Measurements from ENCODE around the gene CEACAM18. TPM values are rescaled to one million over a fixed set of nuclear protein-coding genes. Genes with fewer than 3 reads are reported as not detected.

CEACAM18 gene
- total and polyA plus RNA-seq, 2 of the 8 experiments (the other 6 are each of a cell fraction or from before 2014, with no cell fraction given), result not detected

DNA sequence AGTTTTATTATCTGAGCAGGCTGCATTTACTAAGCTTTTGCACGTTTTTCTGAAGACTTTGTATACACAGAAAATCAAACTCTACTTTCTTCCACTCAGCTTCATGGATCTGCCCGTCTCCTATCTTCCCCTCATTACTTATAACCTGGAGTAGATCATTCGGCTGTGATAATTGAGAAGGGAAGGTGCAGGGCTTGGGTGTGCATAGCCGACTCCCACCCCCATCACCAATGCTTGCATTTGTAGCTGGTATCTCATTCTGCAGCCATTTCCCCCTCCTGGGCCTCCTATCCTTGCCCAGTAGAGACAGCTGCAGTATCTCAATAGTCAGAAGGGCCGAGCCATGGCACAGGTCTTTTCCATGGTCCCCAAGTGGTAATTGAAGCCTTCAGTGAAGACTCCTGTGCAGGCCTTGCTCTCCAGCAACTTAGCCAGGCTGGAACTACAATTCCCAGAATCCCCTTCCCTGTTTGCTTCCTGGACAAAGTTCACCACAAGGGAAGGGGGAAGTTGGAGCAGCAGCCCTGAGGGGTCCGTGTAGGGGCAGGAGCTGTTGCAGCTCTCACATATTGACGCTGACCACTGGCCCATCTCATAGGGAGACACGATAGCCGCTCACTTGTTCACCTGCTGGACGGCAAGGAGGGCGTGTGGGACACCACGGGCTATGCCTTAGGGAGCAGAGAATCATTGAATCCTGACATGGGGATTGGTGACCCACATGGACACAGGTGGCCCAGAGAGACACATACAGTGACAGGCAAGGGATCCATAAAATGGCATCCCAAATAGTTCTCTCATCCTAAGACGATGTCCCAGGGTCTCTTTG is 18.0 kb upstream of the CEACAM18 start:
- H4K5ac ChIP-seq (ENCODE audit: insufficient read length, low read depth, low read length), result peak overlapping the region; percentile 34
- H3K79me2 ChIP-seq (ENCODE audit: control insufficient read depth in 1 of 2, insufficient read depth in 2 of 2, low read length in 2 of 2), result no peaks in the 10 kb centered on the region
- peaks cover 5% of the 10 kb centered on the region; the same call in 1 of the 2 replicates for H3K23me2 ChIP-seq (ENCODE audit: low read depth, low read length)
- ChIA-PET POLR2A (ENCODE audit: partially characterized antibody) (no interaction called here), CTCF (ENCODE audit: partially characterized antibody) (interaction anchor here (0.7 to 3.7 kb wide), 4 partner anchors 11 to 39 kb away, joined by 3 to 22 read pairs (median 4); no protein-coding TSS in a partner anchor)
- 0 out of 2 replicates have a peak overlapping the region, but pooled peaks have one; percentile 31 for H2BK12ac ChIP-seq (ENCODE audit: low read depth, low read length)
- no peak overlapping the region for H3K27ac ChIP-seq (ENCODE audit: low read depth, low read length)
- no peaks in the 10 kb centered on the region for H4K20me1 ChIP-seq (replicated peaks in 1 of 2; ENCODE audit: control insufficient read depth in 1 of 2, insufficient read depth in 2 of 2, low read length in 2 of 2)
- no peak overlapping the region for H2BK120ac ChIP-seq (replicated peaks; ENCODE audit: low read depth, low read length)
- H3K56ac ChIP-seq (replicated peaks; ENCODE audit: insufficient read length, low read depth, low read length), result no peak overlapping the region
- H3K4me1 ChIP-seq (replicated peaks in 1 of 4; ENCODE audit: control insufficient read depth in 3 of 4, insufficient read depth in 4 of 4, low read length in 3 of 4), result peaks cover 0 to 3% (median 0%) of the 10 kb centered on the region in 4 experiments; a peak in 1 of 7 replicates
- DNase-seq (ENCODE audit: low read depth in 1 of 2, low spot score in 2 of 2) (no peak), FAIRE-seq (no peak)
- no peak overlapping the region for H2BK20ac ChIP-seq (ENCODE audit: low read length)
- peak overlapping the region; percentile 41 for H4K91ac ChIP-seq (replicated peaks; ENCODE audit: insufficient read length, low read length)
- no peak overlapping the region for H3K14ac ChIP-seq (ENCODE audit: insufficient read length)
- H3K27me3 ChIP-seq (replicated peaks in 1 of 4; ENCODE audit: control insufficient read depth in 3 of 4, extremely low read depth in 1 of 4, insufficient read depth in 3 of 4, low read length in 3 of 4), result no peaks in the 10 kb centered on the region
- H2BK5ac ChIP-seq (ENCODE audit: low read depth, low read length), result 0 out of 2 replicates have a peak overlapping the region, but pooled peaks have one; percentile 56
- 73% methylated on average over 13 of the region's 13 CpGs; no CpG with 5 or more reads in 1 of the 2 experiments for WGBS, 2 experiments (ENCODE audit: extremely low coverage in 1 of 2, insufficient coverage in 1 of 2, insufficient read length in 1 of 2, insufficient replicate concordance in 2 of 2, low coverage in 1 of 2, low lambda C conversion rate in 2 of 2, missing lambda C conversion rate in 1 of 2)
- H3K79me1 ChIP-seq (ENCODE audit: low read depth, low read length), result no peaks in the 10 kb centered on the region
- H3K9ac ChIP-seq (replicated peaks in 1 of 4; ENCODE audit: extremely low read depth in 1 of 4, low read depth in 3 of 4, low read length in 3 of 4), result no peak overlapping the region
- H3K4me3 ChIP-seq (ENCODE audit: extremely low read depth in 1 of 4, insufficient read depth in 2 of 4, low read depth in 3 of 4, low read length in 4 of 4), result peak overlapping the region in 3 of 4 experiments; percentile 2 to 47 (median 40); a peak in 2 of 8 replicates
- H2BK15ac ChIP-seq (ENCODE audit: low read length), result peak overlapping the region; percentile 97
- H3K18ac ChIP-seq (ENCODE audit: extremely low read depth, low read length), result no peak overlapping the region
- no peak overlapping the region for H2AFZ ChIP-seq (ENCODE audit: low read length)
- peak overlapping the region; percentile 33 for H3K4ac ChIP-seq (replicated peaks; ENCODE audit: insufficient read length, low read depth, low read length)
- H3K36me3 ChIP-seq (ENCODE audit: control insufficient read depth in 2 of 4, insufficient read depth in 4 of 4, low read length in 3 of 4), result no peaks in the 10 kb centered on the region
- no peak overlapping the region for H2AK5ac ChIP-seq (ENCODE audit: low read depth, low read length)
- peak overlapping the region; percentile 55 to 93 for H3K4me2 ChIP-seq (ENCODE audit: insufficient read depth in 1 of 2, low read depth in 2 of 2, low read length in 2 of 2)
- peak overlapping the region; percentile 81; the same call in 1 of the 2 replicates for H4K8ac ChIP-seq (ENCODE audit: extremely low read depth, insufficient read depth, low read length)
- no peak overlapping the region for H3K23ac ChIP-seq (ENCODE audit: insufficient read length)
- H3K9me3 ChIP-seq (ENCODE audit: insufficient read depth in 2 of 2, low read depth in 1 of 2, low read length in 1 of 2), result peaks cover 33 to 41% of the 10 kb centered on the region in 2 experiments; a peak in 3 of 4 replicates
- TF ChIP-seq CEBPB (IDR thresholded peaks at IDR 0.05; ENCODE audit: low read depth, low read length) (no peak), HDAC2 (IDR thresholded peaks at IDR 0.05; ENCODE audit: borderline replicate concordance in 1 of 2, low read depth in 2 of 2, low read length in 2 of 2) (no peak), SIX5 (IDR thresholded peaks at IDR 0.05; ENCODE audit: low read depth, low read length) (peak; percentile 75), GABPA (IDR thresholded peaks at IDR 0.05; ENCODE audit: borderline replicate concordance, insufficient read depth, low read length) (peak; percentile 87; the same call in 1 of the 2 replicates), MAFK (IDR thresholded peaks at IDR 0.05; ENCODE audit: low read depth, low read length) (no peak), CHD2 (IDR thresholded peaks at IDR 0.05; ENCODE audit: low read length) (peak; percentile 74), E2F6 (IDR thresholded peaks at IDR 0.05) (no peak), USF2 (IDR thresholded peaks at IDR 0.05; ENCODE audit: low read length) (no peak), FOSL1 (IDR thresholded peaks at IDR 0.05; ENCODE audit: insufficient read depth, low read depth, low read length) (no peak)

Data from H1 (cell line).